SK-N-SH (cell line): ENCODE results near the gene SLC35E2B.
"Not testable (repeated sequence)": the region's sequence is repeated elsewhere in the genome, so short reads cannot be mapped to it uniquely, and the experiment has no call there.

Experiments used
- CTCF ChIP-seq: fragments of 200-600 bp; sonication (generic); IDR thresholded peaks from 2 replicates; pipeline ENCODE4 v1.6.1; 2017; ENCODE audit warnings: antibody characterized with exemption, mild to moderate bottlenecking, moderate library complexity
- EZH2phosphoT487 ChIP-seq: fragments of 200-600 bp; sonication (generic); IDR thresholded peaks from 2 replicates; pipeline ENCODE4 v1.6.1; 2017; ENCODE audit warnings: low read depth, mixed run types, mild to moderate bottlenecking, antibody characterized with exemption, moderate library complexity, borderline replicate concordance
- GABPA ChIP-seq: IDR thresholded peaks from 2 replicates; pipeline ENCODE4 v1.4.0; 2012; ENCODE audit warnings: low read depth, mild to moderate bottlenecking
- MXI1 ChIP-seq: IDR thresholded peaks from 2 replicates; pipeline ENCODE4 v1.6.1; 2012; ENCODE audit warnings: mild to moderate bottlenecking, low read depth, low read length, improper control_type of control experiment
- TAF1 ChIP-seq: IDR thresholded peaks from 2 replicates; pipeline ENCODE4 v1.6.1; 2012; ENCODE audit warnings: low read depth, mild to moderate bottlenecking, low read length, moderate library complexity, borderline replicate concordance
- TCF12 ChIP-seq: IDR thresholded peaks from 2 replicates; pipeline ENCODE4 v1.4.0; 2012
- YY1 ChIP-seq: IDR thresholded peaks from 2 replicates; pipeline ENCODE4 v1.4.0; 2012; ENCODE audit warnings: low read depth, mild to moderate bottlenecking

GRCh38 chr1:1700557-1700956 is 8.0 kb upstream of the SLC35E2B start:
- TF ChIP-seq TCF12, CTCF, EZH2phosphoT487, YY1, TAF1, GABPA, MXI1: not testable (repeated sequence)
